GM10847 (cell line): ENCODE data around the gene NOTCH2.

Experiments
- POLR2A ChIP-seq: IDR thresholded peaks from 2 replicates; pipeline ENCODE4 v1.6.1; 2011; ENCODE audit not compliant: insufficient read length; ENCODE audit errors: extremely low read depth

The NOTCH2 gene

GRCh38 chr1:119941392-119941791 lies 128.1 kb downstream of the NOTCH2 start:
- TF ChIP-seq POLR2A, result no peak

GRCh38 chr1:119940697-119941096 lies 128.8 kb downstream of the NOTCH2 start:
- TF ChIP-seq POLR2A, result no peak

DNA sequence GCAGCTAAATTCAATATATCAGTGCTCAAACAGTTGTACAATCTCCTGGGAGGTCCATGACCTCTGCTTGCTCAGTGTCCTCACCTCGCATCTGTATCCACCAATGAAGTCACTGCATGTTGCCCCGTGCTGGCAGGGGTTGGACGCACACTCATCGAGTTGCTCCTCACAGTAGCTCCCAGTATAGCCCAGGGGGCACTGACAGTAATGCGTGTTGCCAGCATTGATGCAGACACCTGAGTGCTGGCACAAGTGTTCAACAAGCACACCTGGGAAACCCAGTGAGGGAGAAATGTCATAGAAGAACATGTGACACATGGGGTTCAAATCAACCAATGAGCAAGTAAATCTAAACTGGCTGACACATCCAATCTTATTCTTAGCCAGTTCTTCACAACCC lies 132.3 kb downstream of the NOTCH2 start:
- no peak for TF ChIP-seq POLR2A

GRCh38 chr1:119935915-119936314 lies 133.5 kb downstream of the NOTCH2 start:
- TF ChIP-seq POLR2A, result no peak

DNA sequence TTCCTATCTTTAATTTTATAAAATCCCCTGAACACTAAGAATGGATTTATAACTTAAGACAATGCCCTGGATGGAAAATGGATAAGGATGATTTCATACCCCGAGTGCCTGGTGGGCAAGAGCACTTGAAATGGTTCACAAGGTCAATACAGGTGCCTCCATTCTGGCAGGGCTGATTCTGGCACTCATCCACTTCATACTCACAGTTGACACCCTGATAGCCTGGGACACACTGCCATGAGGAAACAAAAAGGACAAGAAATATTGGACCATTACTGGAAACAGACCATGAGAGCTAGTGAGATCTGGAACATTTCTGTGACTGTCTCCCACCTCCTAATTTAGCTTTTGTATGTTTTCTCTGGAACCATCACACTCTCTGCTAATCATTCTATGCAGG lies 134.1 kb downstream of the NOTCH2 start:
- TF ChIP-seq POLR2A, result no peak

- TF ChIP-seq POLR2A, result no peak
Observed at GRCh38 chr1:119933397-119933796, 136.1 kb downstream of the NOTCH2 start.

- TF ChIP-seq POLR2A, result no peak
Observed at GRCh38 chr1:119929643-119930315, 139.7 kb downstream of the NOTCH2 start.

DNA sequence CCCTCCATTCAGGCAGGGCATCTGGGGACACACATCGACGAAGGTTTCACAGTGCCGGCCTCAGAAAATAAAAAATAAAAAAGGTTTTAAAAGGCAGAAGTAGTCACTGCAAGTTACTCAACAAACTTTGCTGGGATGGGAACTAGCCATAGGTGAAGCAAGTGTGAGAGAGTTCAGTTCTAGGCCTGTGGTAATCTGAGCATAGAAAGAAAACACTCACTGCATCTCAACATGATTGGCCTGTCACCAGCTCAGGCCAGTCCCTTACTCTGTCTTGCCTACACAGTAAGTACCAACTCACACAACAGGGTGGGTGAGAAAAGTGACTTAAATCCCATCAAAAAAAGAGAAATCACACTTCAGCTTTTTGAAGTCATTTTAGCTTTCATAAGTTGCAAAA lies 142.9 kb downstream of the NOTCH2 start:
- no peak for TF ChIP-seq POLR2A

DNA sequence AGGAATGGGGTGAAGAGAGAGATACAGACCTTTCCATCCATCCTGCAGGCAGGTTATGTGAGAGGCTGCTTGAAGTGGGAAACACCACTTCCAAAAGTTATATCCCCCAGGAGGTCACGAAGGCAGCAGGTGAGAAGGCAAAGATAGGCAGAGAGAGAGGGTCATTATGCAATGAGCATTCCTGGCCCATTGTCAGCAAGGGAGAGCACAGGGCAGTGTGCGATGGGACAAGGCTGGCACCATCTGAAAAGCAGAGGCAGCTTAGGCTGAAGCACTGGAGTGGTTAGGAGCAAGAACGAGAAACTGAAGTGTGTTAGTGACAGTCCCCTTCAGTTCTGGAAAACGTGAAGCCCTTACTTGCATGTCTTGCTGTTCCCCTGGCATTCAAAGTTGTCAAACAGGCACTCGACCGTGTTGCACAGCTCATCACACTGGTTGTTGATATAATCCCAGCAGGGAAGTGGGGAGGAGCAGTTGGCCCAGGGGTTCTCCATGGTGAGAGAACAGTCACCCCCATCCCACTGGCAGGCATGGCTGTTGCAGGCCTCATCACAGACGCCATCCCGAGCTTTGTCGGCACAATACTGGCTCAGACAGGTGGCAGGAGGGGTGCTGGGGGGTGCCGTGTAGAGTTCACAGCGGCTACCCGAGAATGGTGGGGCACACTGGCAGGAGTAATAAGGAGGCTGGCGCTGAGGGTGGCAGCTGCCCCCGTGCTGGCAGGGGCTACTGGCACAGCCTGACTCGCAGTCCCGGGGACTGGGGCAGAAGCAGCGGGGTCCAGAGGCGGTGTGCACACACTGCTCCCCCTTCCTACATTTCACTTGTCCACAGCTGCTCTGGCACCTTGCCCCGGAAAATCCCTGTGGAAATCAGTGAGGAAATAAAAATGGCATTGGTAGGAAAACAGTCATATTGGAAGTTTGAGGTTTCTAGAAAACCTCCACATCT lies 144.2 kb downstream of the NOTCH2 start:
- TF ChIP-seq POLR2A, result no peak

GRCh38 chr1:119920104-119920968 lies 149.1 kb downstream of the NOTCH2 start:
- no peak for TF ChIP-seq POLR2A

DNA sequence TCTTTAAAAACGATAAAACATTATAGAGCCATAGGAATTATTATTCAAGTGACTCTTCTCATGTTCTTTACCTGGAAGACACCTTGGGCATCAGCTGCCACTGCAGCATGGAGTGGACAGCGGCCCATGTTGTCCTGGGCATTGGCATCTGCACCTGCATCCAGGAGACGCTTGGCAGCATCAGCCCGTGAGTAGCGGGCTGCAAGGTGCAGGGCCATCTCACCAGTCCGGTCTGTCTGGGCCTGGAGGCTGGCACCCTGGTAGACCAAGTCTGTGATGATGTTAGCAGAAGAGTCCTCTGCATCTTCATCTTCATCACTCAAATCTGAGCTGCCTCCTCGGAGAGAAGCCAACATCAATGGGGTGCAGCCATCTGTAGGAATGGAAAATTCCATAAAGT lies 150.2 kb downstream of the NOTCH2 start:
- TF ChIP-seq POLR2A, result no peak

- no peak for TF ChIP-seq POLR2A
Observed at GRCh38 chr1:119918301-119918700, 151.2 kb downstream of the NOTCH2 start.

DNA sequence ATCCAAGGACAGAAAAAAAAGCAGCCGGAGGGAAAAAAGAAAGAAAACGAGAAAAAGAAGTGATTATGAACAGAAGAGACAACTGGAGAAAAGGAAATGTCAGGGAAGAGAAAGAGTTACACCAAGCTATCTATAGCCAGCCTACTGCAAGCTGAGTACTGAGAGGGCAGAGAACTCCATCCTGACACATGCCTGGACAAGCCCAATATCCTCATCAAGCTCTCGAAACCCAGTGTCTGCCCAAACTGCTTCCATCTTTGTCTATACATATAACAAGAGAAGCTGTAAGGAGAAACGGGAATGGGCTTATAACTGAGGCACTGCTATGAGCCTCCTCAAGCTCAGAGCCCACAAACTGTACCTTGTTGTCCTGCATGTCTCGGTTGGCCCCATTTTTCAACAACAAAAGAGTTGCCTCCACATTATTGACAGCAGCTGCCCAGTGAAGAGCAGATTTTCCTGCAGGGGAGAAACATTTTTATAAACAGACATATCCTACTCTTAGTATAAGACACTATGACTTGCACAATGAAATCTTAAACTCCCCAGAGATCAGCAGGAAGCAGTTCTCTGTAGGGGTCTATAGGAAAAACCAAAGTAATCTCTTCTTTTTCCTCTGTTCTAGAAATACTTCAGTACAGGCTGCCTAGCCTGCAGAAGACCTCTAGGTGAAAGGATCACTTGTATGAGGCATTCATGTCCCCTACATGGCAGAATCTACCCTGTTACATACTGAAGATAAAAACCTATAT lies 152.0 kb downstream of the NOTCH2 start:
- no peak for TF ChIP-seq POLR2A

DNA sequence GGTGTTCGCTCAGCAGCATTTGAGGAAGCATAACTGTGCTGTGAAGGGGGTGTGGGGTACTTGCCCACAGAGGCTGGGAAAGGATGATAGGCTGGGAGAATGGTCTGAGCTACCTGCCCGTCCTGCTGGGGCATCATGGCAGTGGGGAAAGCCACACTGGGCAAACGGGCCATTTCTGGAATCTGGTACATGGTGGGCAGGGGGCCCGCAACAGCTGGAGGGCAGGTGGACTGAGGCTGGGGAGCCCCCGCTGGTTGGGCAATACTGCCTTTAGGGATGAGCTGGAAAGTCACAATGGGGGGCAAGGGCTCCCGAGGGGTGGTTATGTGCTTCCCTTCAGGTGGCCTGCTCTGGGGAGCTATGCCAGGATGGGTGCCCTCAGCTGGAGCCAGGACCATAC lies 153.9 kb downstream of the NOTCH2 start:
- no peak for TF ChIP-seq POLR2A

DNA sequence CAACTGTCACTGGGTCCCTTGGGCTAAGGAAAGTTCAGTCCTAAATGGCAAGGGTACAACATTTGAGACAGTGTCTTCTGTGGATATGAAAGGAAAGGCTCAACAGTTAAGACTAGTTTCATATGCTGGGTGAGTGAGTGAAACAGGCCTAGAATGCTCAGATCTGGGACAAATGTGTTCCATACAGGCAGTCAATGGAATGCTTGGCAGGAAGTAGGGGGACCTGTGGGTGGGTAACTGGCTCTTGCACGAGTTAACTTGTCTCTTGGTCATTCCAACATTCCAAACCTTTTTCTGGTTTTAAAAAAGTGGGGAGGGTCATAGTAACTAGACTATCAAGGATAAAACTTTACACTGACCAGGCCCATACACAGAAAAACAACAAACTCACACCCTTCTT lies 155.4 kb downstream of the NOTCH2 start:
- TF ChIP-seq POLR2A, result no peak
